WTC11 (cell line): ENCODE measurements around the gene CPTP. TPM values are rescaled to one million over a fixed set of nuclear protein-coding genes. Genes with fewer than 3 reads are reported as not detected.

Experiments used
- ATAC-seq: fragments of 200-7000 bp; cut with Tn5 transposase; 2 replicates; pipeline ENCODE4 v1.10.0; 2021; ENCODE audit warnings: mild to moderate bottlenecking, moderate library complexity
- CTCF ChIA-PET: fragments of 300-600 bp; sonication (Branson Sonifier 250); formaldehyde crosslinking; loops from one replicate; lab custom pipeline; 2021; ENCODE audit warnings: antibody characterized with exemption; lab: Charles Lee
- POLR2A ChIA-PET: fragments of 350-600 bp; sonication (Branson Sonifier 250); formaldehyde crosslinking; loops from one replicate; lab custom pipeline; 2021; ENCODE audit warnings: antibody characterized with exemption; lab: Charles Lee
- DNase-seq: peaks from one replicate; pipeline ENCODE4 v3.0.0; 2021; ENCODE audit warnings: low spot score
- H3K27ac Mint-ChIP-seq: 2 replicates; pipeline ENCODE4 v1.8.0; 2021; ENCODE audit warnings: mixed read lengths
- H3K27me3 Mint-ChIP-seq: 2 replicates; pipeline ENCODE4 v1.8.0; 2021; ENCODE audit warnings: low read depth, mild to moderate bottlenecking, moderate library complexity, mixed read lengths
- H3K36me3 Mint-ChIP-seq: 2 replicates; pipeline ENCODE4 v1.8.0; 2021; ENCODE audit warnings: mixed read lengths
- H3K4me1 Mint-ChIP-seq: 2 replicates; pipeline ENCODE4 v1.8.0; 2022; ENCODE audit warnings: mixed read lengths
- H3K4me3 Mint-ChIP-seq: 2 replicates; pipeline ENCODE4 v1.8.0; 2021; ENCODE audit warnings: mild to moderate bottlenecking, moderate library complexity, mixed read lengths
- H3K9me3 Mint-ChIP-seq: 2 replicates; pipeline ENCODE4 v1.8.0; 2021; ENCODE audit warnings: mixed read lengths
- ETV6 ChIP-seq: sonication (generic); formaldehyde crosslinking; IDR thresholded peaks from 2 replicates; pipeline ENCODE4 v1.8.1; 2022; ENCODE audit warnings: mild to moderate bottlenecking, missing genetic modification reagents
- FOXK1 ChIP-seq: sonication (generic); formaldehyde crosslinking; IDR thresholded peaks from 2 replicates; pipeline ENCODE4 v1.8.0; 2022; ENCODE audit warnings: mild to moderate bottlenecking, moderate library complexity, missing genetic modification reagents
- FOXP1 ChIP-seq: sonication (generic); formaldehyde crosslinking; IDR thresholded peaks from 2 replicates; pipeline ENCODE4 v1.8.0; 2022; ENCODE audit warnings: missing genetic modification reagents, mild to moderate bottlenecking, moderate library complexity, borderline replicate concordance
- IRF2 ChIP-seq: sonication (generic); formaldehyde crosslinking; IDR thresholded peaks from 2 replicates; pipeline ENCODE4 v1.8.0; 2022; ENCODE audit warnings: low read depth, missing genetic modification reagents, borderline replicate concordance
- MYBL2 ChIP-seq: sonication (generic); formaldehyde crosslinking; IDR thresholded peaks from 2 replicates; pipeline ENCODE4 v1.8.1; 2023; ENCODE audit warnings: mild to moderate bottlenecking, moderate library complexity, missing genetic modification reagents
- PRRX2 ChIP-seq: fragments of 250-450 bp; sonication (Bioruptor Pico); IDR thresholded peaks from 2 replicates; pipeline ENCODE4 v1.8.0; 2021; ENCODE audit warnings: mild to moderate bottlenecking
- TEAD1 ChIP-seq: sonication (generic); formaldehyde crosslinking; IDR thresholded peaks from 2 replicates; pipeline ENCODE4 v1.8.0; 2022; ENCODE audit warnings: mild to moderate bottlenecking, missing genetic modification reagents
- TEAD4 ChIP-seq: sonication (generic); formaldehyde crosslinking; IDR thresholded peaks from 2 replicates; pipeline ENCODE4 v1.8.0; 2022; ENCODE audit warnings: mild to moderate bottlenecking, missing genetic modification reagents
- ZBTB21 ChIP-seq: sonication (generic); formaldehyde crosslinking; IDR thresholded peaks from 2 replicates; pipeline ENCODE4 v1.8.1; 2023; ENCODE audit warnings: mild to moderate bottlenecking, missing genetic modification reagents, borderline replicate concordance
- ZNF121 ChIP-seq: sonication (generic); formaldehyde crosslinking; IDR thresholded peaks from 2 replicates; pipeline ENCODE4 v1.8.0; 2023; ENCODE audit warnings: missing genetic modification reagents
- ZNF263 ChIP-seq: sonication (generic); formaldehyde crosslinking; IDR thresholded peaks from 2 replicates; pipeline ENCODE4 v1.8.1; 2022; ENCODE audit warnings: low read depth, mild to moderate bottlenecking, moderate library complexity, missing genetic modification reagents
- ZNF423 ChIP-seq: fragments of 250-450 bp; sonication (Bioruptor Pico); IDR thresholded peaks from 2 replicates; pipeline ENCODE4 v2.1.2; 2022; ENCODE audit warnings: mild to moderate bottlenecking, moderate library complexity
- total RNA-seq: library from RNA; stranded (reverse); gene quantifications from 3 replicates; pipeline ENCODE4 v1.2.3, GENCODE V29; 2021
- TF ChIP-seq, protein P1 (sequence below): sonication (generic); formaldehyde crosslinking; conservative IDR thresholded peaks from 2 replicates; pipeline ENCODE4 v1.8.1; 2023; ENCODE audit warnings: mild to moderate bottlenecking, low read depth, missing genetic modification reagents, moderate library complexity
- TF ChIP-seq, protein P2 (sequence below): sonication (generic); formaldehyde crosslinking; IDR thresholded peaks from 2 replicates; pipeline ENCODE4 v1.8.0; 2022; ENCODE audit warnings: mild to moderate bottlenecking, missing genetic modification reagents
- TF ChIP-seq, protein P3 (sequence below): sonication (generic); formaldehyde crosslinking; IDR thresholded peaks from 2 replicates; pipeline ENCODE4 v1.8.0; 2023; ENCODE audit warnings: mild to moderate bottlenecking, missing genetic modification reagents
- TF ChIP-seq, protein P4 (sequence below): sonication (generic); formaldehyde crosslinking; IDR thresholded peaks from 2 replicates; pipeline ENCODE4 v1.8.1; 2022; ENCODE audit warnings: low read depth, mild to moderate bottlenecking, moderate library complexity, missing genetic modification reagents, borderline replicate concordance
- TF ChIP-seq, protein P5 (sequence below): sonication (generic); formaldehyde crosslinking; IDR thresholded peaks from 2 replicates; pipeline ENCODE4 v1.8.0; 2022; ENCODE audit warnings: mild to moderate bottlenecking, missing genetic modification reagents
- TF ChIP-seq, protein P6 (sequence below): sonication (generic); formaldehyde crosslinking; IDR thresholded peaks from 2 replicates; pipeline ENCODE4 v1.8.0; 2022; ENCODE audit warnings: mild to moderate bottlenecking, missing genetic modification reagents
- TF ChIP-seq, protein P7 (sequence below): sonication (generic); formaldehyde crosslinking; IDR thresholded peaks from 2 replicates; pipeline ENCODE4 v1.8.0; 2022; ENCODE audit warnings: mild to moderate bottlenecking, missing genetic modification reagents
- TF ChIP-seq, protein P8 (sequence below): sonication (generic); formaldehyde crosslinking; IDR thresholded peaks from 2 replicates; pipeline ENCODE4 v1.8.0; 2023; ENCODE audit warnings: missing genetic modification reagents, mild to moderate bottlenecking, borderline replicate concordance

CPTP gene
- total RNA-seq, 1 experiment from 2014 or later: 14.4 TPM

DNA sequence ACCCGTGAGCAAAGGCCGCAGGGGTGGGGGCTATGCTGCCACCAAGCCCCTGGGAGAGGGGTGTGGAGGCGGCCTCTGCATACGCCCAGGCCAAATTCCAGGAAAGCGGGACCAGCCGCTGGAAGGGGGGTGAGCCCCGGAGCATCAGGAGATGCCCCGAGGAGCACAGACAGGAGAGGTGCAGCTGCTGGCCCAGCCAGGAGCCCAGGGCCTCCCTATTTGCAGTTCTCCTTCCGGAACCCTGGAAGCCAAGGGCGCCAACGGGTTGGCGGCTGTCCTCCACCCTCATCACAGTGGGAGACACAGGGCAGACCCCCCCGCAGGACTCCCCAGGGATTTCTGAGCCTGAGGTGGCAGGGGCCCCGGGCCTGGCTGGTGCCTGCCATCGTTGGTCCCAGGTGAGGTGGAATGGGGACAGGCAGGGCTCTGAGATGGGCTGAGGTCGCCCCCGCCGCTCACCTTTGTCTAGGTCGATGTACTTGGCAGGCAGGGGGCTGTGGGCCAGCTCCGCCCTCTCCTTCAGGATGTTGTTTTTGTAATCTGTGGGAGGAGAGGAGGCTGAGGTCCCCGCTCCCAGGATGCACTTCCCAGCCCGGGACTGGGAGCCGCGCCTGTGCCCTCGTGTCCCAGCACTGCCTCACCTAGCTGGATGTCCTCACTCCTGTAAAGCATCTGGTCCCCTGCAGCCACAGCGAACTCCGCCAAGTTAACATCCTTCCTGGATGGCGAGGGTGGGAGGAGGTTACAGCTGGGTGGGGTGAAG is 29.0 kb downstream of the CPTP start:
- H3K27me3 Mint-ChIP-seq: peaks cover 17% of the 10 kb centered on the region
- ChIA-PET CTCF (interaction anchor here (1.0 to 1.5 kb wide), 7 partner anchors 8 to 62 kb away, joined by 3 to 4 read pairs (median 3); partner anchors contain the start of gene AURKAIP1), POLR2A (interaction anchor here (0.6 to 1.1 kb wide), 2 partner anchors 18 to 39 kb away, joined by 3 to 4 read pairs; no protein-coding TSS in a partner anchor)
- H3K36me3 Mint-ChIP-seq: no peaks in the 10 kb centered on the region
- TF ChIP-seq IRF2 (no peak), TEAD1 (CRISPR knock-in tag) (peak; percentile 73; the same call in 1 of the 2 replicates), MYBL2 (CRISPR knock-in tag) (0 out of 2 replicates have a peak, but pooled peaks have one; percentile 11), FOXP1 (CRISPR knock-in tag) (0 out of 2 replicates have a peak, but pooled peaks have one; percentile 53), PRRX2 (no peak), ZNF263 (CRISPR knock-in tag) (no peak), ZNF121 (0 out of 2 replicates have a peak, but pooled peaks have one; percentile 16), ETV6 (peak; percentile 61; the same call in 1 of the 2 replicates), FOXK1 (CRISPR knock-in tag) (peak; percentile 65), TEAD4 (CRISPR knock-in tag) (no peak), ZBTB21 (CRISPR knock-in tag) (no peak), ZNF423 (CRISPR knock-in tag) (peak; percentile 67)
- TF ChIP-seq, protein P1, sequence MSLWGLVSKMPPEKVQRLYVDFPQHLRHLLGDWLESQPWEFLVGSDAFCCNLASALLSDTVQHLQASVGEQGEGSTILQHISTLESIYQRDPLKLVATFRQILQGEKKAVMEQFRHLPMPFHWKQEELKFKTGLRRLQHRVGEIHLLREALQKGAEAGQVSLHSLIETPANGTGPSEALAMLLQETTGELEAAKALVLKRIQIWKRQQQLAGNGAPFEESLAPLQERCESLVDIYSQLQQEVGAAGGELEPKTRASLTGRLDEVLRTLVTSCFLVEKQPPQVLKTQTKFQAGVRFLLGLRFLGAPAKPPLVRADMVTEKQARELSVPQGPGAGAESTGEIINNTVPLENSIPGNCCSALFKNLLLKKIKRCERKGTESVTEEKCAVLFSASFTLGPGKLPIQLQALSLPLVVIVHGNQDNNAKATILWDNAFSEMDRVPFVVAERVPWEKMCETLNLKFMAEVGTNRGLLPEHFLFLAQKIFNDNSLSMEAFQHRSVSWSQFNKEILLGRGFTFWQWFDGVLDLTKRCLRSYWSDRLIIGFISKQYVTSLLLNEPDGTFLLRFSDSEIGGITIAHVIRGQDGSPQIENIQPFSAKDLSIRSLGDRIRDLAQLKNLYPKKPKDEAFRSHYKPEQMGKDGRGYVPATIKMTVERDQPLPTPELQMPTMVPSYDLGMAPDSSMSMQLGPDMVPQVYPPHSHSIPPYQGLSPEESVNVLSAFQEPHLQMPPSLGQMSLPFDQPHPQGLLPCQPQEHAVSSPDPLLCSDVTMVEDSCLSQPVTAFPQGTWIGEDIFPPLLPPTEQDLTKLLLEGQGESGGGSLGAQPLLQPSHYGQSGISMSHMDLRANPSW (CRISPR knock-in tag): no peak
- TF ChIP-seq, protein P2, sequence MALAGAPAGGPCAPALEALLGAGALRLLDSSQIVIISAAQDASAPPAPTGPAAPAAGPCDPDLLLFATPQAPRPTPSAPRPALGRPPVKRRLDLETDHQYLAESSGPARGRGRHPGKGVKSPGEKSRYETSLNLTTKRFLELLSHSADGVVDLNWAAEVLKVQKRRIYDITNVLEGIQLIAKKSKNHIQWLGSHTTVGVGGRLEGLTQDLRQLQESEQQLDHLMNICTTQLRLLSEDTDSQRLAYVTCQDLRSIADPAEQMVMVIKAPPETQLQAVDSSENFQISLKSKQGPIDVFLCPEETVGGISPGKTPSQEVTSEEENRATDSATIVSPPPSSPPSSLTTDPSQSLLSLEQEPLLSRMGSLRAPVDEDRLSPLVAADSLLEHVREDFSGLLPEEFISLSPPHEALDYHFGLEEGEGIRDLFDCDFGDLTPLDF (CRISPR knock-in tag): no peak
- TF ChIP-seq, protein P3, sequence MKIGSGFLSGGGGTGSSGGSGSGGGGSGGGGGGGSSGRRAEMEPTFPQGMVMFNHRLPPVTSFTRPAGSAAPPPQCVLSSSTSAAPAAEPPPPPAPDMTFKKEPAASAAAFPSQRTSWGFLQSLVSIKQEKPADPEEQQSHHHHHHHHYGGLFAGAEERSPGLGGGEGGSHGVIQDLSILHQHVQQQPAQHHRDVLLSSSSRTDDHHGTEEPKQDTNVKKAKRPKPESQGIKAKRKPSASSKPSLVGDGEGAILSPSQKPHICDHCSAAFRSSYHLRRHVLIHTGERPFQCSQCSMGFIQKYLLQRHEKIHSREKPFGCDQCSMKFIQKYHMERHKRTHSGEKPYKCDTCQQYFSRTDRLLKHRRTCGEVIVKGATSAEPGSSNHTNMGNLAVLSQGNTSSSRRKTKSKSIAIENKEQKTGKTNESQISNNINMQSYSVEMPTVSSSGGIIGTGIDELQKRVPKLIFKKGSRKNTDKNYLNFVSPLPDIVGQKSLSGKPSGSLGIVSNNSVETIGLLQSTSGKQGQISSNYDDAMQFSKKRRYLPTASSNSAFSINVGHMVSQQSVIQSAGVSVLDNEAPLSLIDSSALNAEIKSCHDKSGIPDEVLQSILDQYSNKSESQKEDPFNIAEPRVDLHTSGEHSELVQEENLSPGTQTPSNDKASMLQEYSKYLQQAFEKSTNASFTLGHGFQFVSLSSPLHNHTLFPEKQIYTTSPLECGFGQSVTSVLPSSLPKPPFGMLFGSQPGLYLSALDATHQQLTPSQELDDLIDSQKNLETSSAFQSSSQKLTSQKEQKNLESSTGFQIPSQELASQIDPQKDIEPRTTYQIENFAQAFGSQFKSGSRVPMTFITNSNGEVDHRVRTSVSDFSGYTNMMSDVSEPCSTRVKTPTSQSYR (CRISPR knock-in tag): 0 out of 2 replicates have a peak, but pooled peaks have one; percentile 33
- TF ChIP-seq, protein P4, sequence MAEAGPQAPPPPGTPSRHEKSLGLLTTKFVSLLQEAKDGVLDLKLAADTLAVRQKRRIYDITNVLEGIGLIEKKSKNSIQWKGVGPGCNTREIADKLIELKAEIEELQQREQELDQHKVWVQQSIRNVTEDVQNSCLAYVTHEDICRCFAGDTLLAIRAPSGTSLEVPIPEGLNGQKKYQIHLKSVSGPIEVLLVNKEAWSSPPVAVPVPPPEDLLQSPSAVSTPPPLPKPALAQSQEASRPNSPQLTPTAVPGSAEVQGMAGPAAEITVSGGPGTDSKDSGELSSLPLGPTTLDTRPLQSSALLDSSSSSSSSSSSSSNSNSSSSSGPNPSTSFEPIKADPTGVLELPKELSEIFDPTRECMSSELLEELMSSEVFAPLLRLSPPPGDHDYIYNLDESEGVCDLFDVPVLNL: 0 out of 2 replicates have a peak, but pooled peaks have one; percentile 22
- TF ChIP-seq, protein P5, sequence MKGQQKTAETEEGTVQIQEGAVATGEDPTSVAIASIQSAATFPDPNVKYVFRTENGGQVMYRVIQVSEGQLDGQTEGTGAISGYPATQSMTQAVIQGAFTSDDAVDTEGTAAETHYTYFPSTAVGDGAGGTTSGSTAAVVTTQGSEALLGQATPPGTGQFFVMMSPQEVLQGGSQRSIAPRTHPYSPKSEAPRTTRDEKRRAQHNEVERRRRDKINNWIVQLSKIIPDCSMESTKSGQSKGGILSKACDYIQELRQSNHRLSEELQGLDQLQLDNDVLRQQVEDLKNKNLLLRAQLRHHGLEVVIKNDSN (CRISPR knock-in tag): 0 out of 2 replicates have a peak, but pooled peaks have one; percentile 28
- TF ChIP-seq, protein P6, sequence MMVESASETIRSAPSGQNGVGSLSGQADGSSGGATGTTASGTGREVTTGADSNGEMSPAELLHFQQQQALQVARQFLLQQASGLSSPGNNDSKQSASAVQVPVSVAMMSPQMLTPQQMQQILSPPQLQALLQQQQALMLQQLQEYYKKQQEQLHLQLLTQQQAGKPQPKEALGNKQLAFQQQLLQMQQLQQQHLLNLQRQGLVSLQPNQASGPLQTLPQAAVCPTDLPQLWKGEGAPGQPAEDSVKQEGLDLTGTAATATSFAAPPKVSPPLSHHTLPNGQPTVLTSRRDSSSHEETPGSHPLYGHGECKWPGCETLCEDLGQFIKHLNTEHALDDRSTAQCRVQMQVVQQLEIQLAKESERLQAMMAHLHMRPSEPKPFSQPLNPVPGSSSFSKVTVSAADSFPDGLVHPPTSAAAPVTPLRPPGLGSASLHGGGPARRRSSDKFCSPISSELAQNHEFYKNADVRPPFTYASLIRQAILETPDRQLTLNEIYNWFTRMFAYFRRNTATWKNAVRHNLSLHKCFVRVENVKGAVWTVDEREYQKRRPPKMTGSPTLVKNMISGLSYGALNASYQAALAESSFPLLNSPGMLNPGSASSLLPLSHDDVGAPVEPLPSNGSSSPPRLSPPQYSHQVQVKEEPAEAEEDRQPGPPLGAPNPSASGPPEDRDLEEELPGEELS (CRISPR knock-in tag): peak; percentile 34; the same call in 1 of the 2 replicates
- TF ChIP-seq, protein P7, sequence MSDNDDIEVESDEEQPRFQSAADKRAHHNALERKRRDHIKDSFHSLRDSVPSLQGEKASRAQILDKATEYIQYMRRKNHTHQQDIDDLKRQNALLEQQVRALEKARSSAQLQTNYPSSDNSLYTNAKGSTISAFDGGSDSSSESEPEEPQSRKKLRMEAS: peak; percentile 67; the same call in 1 of the 2 replicates
- TF ChIP-seq, protein P8, sequence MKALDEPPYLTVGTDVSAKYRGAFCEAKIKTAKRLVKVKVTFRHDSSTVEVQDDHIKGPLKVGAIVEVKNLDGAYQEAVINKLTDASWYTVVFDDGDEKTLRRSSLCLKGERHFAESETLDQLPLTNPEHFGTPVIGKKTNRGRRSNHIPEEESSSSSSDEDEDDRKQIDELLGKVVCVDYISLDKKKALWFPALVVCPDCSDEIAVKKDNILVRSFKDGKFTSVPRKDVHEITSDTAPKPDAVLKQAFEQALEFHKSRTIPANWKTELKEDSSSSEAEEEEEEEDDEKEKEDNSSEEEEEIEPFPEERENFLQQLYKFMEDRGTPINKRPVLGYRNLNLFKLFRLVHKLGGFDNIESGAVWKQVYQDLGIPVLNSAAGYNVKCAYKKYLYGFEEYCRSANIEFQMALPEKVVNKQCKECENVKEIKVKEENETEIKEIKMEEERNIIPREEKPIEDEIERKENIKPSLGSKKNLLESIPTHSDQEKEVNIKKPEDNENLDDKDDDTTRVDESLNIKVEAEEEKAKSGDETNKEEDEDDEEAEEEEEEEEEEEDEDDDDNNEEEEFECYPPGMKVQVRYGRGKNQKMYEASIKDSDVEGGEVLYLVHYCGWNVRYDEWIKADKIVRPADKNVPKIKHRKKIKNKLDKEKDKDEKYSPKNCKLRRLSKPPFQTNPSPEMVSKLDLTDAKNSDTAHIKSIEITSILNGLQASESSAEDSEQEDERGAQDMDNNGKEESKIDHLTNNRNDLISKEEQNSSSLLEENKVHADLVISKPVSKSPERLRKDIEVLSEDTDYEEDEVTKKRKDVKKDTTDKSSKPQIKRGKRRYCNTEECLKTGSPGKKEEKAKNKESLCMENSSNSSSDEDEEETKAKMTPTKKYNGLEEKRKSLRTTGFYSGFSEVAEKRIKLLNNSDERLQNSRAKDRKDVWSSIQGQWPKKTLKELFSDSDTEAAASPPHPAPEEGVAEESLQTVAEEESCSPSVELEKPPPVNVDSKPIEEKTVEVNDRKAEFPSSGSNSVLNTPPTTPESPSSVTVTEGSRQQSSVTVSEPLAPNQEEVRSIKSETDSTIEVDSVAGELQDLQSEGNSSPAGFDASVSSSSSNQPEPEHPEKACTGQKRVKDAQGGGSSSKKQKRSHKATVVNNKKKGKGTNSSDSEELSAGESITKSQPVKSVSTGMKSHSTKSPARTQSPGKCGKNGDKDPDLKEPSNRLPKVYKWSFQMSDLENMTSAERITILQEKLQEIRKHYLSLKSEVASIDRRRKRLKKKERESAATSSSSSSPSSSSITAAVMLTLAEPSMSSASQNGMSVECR (CRISPR knock-in tag): 0 out of 2 replicates have a peak, but pooled peaks have one; percentile 47
- DNase-seq (peak; percentile 68), ATAC-seq (peak; percentile 62)
- H3K4me1 Mint-ChIP-seq: peaks cover 25% of the 10 kb centered on the region
- H3K9me3 Mint-ChIP-seq: no peaks in the 10 kb centered on the region
- peak overlapping the region; percentile 73 for H3K4me3 Mint-ChIP-seq
- H3K27ac Mint-ChIP-seq: no peak overlapping the region
